HG03521 (cell line): ENCODE results near the gene TRIM69.
"Not testable (repeated sequence)": the region's sequence is repeated elsewhere in the genome, so short reads cannot be mapped to it uniquely, and the experiment has no call there.

ENCODE experiments used
- ATAC-seq: cut with Tn5 transposase; IDR thresholded peaks from one replicate; pipeline ENCODE4 v1.9.1; 2021; ENCODE audit warnings: mild to moderate bottlenecking, moderate library complexity; ENCODE audit not compliant: unreplicated experiment

The TRIM69 gene, protein sequence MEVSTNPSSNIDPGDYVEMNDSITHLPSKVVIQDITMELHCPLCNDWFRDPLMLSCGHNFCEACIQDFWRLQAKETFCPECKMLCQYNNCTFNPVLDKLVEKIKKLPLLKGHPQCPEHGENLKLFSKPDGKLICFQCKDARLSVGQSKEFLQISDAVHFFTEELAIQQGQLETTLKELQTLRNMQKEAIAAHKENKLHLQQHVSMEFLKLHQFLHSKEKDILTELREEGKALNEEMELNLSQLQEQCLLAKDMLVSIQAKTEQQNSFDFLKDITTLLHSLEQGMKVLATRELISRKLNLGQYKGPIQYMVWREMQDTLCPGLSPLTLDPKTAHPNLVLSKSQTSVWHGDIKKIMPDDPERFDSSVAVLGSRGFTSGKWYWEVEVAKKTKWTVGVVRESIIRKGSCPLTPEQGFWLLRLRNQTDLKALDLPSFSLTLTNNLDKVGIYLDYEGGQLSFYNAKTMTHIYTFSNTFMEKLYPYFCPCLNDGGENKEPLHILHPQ

DNA sequence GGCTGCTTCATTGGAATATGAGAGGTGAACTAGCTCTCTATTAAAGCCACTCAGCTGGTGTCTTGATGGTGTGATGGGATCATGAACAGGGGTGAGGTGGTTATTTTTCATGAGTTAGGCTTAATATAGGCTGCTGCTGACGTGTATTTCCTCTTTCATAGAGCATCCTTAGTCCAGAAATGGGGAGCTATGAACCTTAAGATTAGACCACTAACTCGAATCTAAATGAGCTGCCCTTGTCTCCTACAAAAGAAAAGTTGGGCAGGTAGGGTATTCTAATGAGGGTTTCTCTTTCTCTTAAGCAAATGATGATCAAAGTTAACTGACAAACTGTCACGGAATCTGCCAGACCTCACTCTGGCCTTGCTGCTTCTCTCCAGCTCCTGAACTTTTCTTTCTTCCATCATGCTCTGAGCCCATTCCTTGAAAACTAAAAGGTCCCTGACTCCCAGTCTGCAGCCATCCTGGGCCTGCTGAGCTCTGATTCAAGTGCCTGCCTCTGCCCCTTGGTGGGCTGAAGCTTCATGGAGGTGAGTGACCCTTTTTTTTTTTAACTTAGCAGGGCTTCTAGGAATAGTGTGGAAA lies at the start of gene TRIM69:
Gene TRIM69, plus strand, starts transcription at position 348 of the 585 bp plus-strand sequence. Its CDS starts 177 bp downstream, at position 525.
- no peak for ATAC-seq

DNA sequence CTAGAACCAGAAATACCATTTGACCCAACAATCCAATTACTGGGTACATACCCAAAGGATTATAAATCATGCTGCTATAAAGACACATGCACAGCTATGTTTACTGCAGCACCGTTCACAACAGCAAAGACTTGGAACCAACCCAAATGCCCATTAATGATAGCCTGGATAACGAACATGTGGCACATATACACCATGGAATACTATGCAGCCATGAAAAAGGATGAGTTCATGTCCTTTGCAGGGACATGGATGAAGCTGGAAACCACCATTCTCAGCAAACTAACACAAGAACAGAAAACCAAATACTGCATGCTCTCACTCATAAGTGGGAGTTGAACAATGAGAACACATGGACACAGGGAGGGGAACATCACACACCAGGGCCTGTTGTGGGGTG lies 47.0 kb upstream of the TRIM69 start:
- not testable (repeated sequence) for ATAC-seq

DNA sequence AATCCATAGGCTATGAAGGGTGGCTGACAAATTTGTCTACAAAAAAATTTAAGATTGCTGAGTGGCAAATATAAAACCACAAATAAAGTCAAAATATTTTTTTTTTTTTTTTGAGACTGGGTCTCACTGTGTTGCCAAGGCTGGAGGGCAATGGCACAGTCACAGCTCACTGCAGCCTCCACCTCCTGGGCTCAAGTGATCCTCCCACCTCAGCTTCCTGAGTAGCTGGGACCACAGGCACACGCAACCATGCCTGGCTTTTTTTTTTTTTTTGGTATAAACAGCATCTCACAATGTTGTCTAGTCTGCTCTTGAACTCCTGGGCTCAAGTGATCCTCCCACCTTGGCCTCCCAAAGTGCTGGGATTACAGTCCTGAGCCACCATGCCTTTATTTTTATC lies 46.1 kb upstream of the TRIM69 start:
- not testable (repeated sequence) for ATAC-seq

DNA sequence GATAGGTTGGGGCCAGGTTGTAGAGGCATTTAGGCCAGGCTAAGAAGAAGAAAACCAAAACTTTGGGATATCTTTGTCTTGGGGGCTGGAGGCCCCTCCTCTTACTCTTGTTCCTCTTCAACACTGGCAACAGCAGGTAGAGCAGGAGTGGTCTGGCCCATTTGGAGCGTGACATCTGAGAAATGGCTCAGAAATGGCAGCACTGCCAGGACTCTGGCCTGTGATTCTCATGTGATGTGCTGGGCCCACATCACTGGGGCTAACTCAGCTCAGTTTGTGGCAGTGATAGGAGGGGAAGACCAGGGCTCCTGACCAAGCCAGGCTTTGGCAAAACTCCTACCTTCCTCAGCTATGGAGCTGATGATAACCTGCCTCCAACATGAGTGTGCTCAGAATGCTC lies 43.7 kb upstream of the TRIM69 start:
- ATAC-seq, result no peak

GRCh38 chr15:44694416-44694815 lies 41.9 kb upstream of the TRIM69 start:
- ATAC-seq, result no peak

DNA sequence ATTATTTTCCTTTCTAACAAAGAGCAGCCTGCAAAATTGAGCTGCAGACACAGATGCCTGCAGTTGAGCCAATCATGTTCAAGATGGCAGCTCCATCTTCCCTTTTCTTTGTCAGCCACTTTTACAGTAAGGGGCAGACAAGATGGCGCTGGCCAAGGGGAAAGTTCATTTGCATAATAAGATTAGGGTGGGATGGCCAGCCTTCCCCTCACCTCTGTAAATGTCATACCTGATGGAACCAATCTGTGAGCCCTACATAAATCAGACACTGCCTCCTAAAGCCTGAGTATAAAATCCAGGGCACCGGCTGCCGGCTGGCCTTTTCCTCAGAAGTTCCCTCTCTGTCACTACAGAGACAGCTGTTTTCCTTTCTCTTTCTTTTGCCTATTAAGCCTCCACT lies 41.0 kb upstream of the TRIM69 start:
- ATAC-seq, result no peak

GRCh38 chr15:44697014-44697413 lies 39.3 kb upstream of the TRIM69 start:
- ATAC-seq, result no peak

DNA sequence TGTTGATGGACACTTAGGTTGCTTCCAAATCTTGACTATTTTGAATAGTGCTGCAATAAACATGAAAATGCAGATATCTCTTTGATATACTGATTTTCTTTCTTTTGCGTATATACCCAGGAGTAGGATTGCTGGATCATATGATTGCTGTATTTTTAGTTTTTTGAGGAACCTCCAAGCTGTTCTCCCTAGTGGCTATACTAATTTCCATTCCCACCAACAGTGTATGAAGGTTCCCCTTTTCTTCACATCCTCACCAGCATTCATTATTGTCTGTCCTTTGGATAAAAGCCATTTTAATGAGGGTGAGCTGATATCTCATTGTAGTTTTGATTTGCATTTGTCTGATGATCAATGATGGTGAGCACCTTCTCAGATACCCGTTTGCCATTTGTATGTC lies 37.7 kb upstream of the TRIM69 start:
- ATAC-seq, result no peak

GRCh38 chr15:44700676-44701075 lies 35.7 kb upstream of the TRIM69 start:
- not testable (repeated sequence) for ATAC-seq

GRCh38 chr15:44705986-44706385 lies 30.3 kb upstream of the TRIM69 start:
- no peak for ATAC-seq

DNA sequence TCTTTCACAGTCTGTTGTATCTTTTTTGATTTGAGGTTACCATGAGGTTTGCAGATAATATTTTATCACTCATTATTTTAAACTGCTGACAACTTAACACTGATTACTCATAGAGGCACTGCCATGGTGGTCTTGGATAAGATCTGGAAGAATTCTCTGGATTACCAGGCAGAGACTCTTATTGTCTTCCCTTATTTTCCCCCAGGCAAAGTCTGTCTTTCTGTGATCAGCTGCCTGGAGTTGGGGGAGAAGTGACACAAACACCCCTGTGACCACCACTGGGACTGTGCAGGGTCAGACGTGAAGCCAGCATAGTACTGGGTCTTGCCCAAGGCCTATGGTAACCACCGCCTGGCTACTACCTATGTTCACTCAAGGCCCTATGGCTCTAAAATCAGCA lies 29.9 kb upstream of the TRIM69 start:
- no peak for ATAC-seq

DNA sequence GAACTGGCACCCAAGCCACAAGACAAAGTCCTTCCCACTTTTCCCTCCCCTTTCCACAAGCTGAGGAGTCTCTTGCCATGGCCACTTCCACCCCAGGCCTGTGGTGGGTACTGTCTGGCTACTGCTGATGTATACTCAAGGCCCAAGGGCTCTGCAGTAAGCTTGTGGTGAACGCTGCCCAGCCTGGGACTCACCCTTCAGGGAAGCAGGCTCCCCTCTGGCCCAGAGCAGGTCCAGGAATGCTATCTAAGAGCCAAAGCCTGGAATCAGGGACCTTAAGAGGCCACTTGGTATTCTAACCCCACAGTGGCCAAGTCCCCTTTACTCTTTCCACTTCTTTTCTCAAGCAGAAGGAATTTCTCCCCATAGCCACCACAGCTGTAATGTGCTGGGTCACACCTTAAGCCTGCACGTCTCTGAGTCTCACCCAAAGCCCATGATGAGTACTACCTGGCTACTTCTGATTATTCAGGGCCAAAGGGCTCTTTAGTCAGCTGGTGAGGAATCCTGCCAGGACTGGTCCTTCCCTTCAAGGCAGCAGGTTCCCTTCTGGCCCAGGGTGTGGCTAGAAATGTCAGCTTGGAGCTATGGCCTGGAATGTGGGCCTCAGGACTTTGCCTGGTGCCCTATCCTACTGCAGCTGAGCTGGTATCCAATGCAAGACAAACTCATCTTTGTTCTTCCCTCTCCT lies 29.2 kb upstream of the TRIM69 start:
- no peak for ATAC-seq

GRCh38 chr15:44710236-44711095 lies 25.9 kb upstream of the TRIM69 start:
- no peak for ATAC-seq

- peak; percentile 75 for ATAC-seq
Observed at GRCh38 chr15:44711096-44711742, 25.1 kb upstream of the TRIM69 start, which contains the start of the genes B2M and PATL2. Gene B2M (plus strand): TSS chr15:44711517. CDS start chr15:44711547, 30 bp downstream. Gene PATL2 (minus strand): TSS chr15:44711323. CDS start chr15:44676490, 34,833 bp downstream.

DNA sequence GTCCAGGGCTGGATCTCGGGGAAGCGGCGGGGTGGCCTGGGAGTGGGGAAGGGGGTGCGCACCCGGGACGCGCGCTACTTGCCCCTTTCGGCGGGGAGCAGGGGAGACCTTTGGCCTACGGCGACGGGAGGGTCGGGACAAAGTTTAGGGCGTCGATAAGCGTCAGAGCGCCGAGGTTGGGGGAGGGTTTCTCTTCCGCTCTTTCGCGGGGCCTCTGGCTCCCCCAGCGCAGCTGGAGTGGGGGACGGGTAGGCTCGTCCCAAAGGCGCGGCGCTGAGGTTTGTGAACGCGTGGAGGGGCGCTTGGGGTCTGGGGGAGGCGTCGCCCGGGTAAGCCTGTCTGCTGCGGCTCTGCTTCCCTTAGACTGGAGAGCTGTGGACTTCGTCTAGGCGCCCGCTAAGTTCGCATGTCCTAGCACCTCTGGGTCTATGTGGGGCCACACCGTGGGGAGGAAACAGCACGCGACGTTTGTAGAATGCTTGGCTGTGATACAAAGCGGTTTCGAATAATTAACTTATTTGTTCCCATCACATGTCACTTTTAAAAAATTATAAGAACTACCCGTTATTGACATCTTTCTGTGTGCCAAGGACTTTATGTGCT lies 24.5 kb upstream of the TRIM69 start:
- ATAC-seq, result peak; percentile 25

- ATAC-seq, result no peak
Observed at GRCh38 chr15:44712346-44713005, 23.9 kb upstream of the TRIM69 start.

- no peak for ATAC-seq
Observed at GRCh38 chr15:44713006-44713966, 23.0 kb upstream of the TRIM69 start.
